Breast epithelium (tissue), 4 donors: ENCODE measurements around the gene UCK2. TPM values are rescaled to one million over a fixed set of nuclear protein-coding genes. Genes with fewer than 3 reads are reported as not detected.

Source experiments
- DNase-seq, 2 donors: peaks; one replicate each; pipeline ENCODE4 v3.0.0-alpha.2; 2019; ENCODE audit warnings: low spot score in 2 of 2
- H3K27ac ChIP-seq, 2 donors: fragments of 200-600 bp; sonication (generic) in 1 of 2; one replicate each; pipeline ENCODE4 v1.5.1; 2016 to 2019; ENCODE audit warnings: mild to moderate bottlenecking in 1 of 2
- H3K27me3 ChIP-seq, 2 donors: fragments of 200-600 bp; sonication (generic) in 1 of 2; one replicate each; pipeline versions ENCODE4 v1.5.1 to v1.6.0; 2017 to 2019; ENCODE audit warnings: control low read depth in 1 of 2, mild to moderate bottlenecking in 1 of 2
- H3K36me3 ChIP-seq: fragments of 200-600 bp; one replicate; pipeline ENCODE4 v1.5.1; 2019
- H3K4me1 ChIP-seq, 2 donors: fragments of 200-600 bp; sonication (generic); one replicate each; pipeline ENCODE4 v1.5.1; 2016 to 2019; ENCODE audit warnings: control low read depth in 1 of 2
- H3K4me3 ChIP-seq, 3 donors: fragments of 200-600 bp; sonication (generic); 1 replicate in 2 of 3; 2 replicates in 1 of 3; pipeline ENCODE4 v1.5.1; 2016 to 2019; ENCODE audit warnings: mild to moderate bottlenecking in 3 of 3, moderate library complexity in 2 of 3
- H3K9me3 ChIP-seq, 2 donors: fragments of 200-600 bp; sonication (generic) in 1 of 2; one replicate each; pipeline ENCODE4 v1.5.1; 2016 to 2019; ENCODE audit warnings: control low read depth in 1 of 2
- POLR2A ChIP-seq: fragments of 450-650 bp; IDR thresholded peaks from one replicate; pipeline ENCODE4 v1.6.1; 2016; ENCODE audit warnings: antibody characterized with exemption, mild to moderate bottlenecking, moderate library complexity
- POLR2AphosphoS5 ChIP-seq, 3 donors: sonication (generic); formaldehyde crosslinking; IDR thresholded peaks; one replicate each; pipeline ENCODE4 v1.6.1; 2017; ENCODE audit warnings: antibody characterized with exemption in 3 of 3
- intact Hi-C: fragments of 100-400 bp; cut with DNase I; formaldehyde crosslinking; loops from one replicate; pipeline ENCODE4 v1.15.1; 2023; ENCODE audit warnings: low total_unique reads
- total RNA-seq, 3 donors: library from RNA; depleted of rRNA; stranded (reverse); fragments of >200 nt; gene quantifications; one replicate each; pipeline ENCODE4 v1.1.0, GENCODE V29; 2016
- TF ChIP-seq, protein P1 (sequence below), 3 donors: fragments of 450-650 bp; IDR thresholded peaks; one replicate each; pipeline ENCODE4 v1.5.1; 2016 to 2017; ENCODE audit warnings: antibody characterized with exemption in 3 of 3, mild to moderate bottlenecking in 3 of 3, moderate library complexity in 3 of 3

Gene UCK2
- total RNA-seq, 3 donors from 2014 or later = 13.6 to 51.1 (median 45.9) TPM

- Histone ChIP-seq H3K9me3 (no peaks in the 10 kb centered on the region), H3K27ac (no peak overlapping the region), H3K27me3 (no peaks in the 10 kb centered on the region), H3K4me1 (no peaks in the 10 kb centered on the region), H3K36me3 (no peaks in the 10 kb centered on the region), H3K4me3 (no peak overlapping the region)
- intact Hi-C loops = no loop called here
- DNase-seq = no peak
- TF ChIP-seq POLR2A = no peak
- TF ChIP-seq POLR2AphosphoS5 (IDR thresholded peaks at IDR 0.05) = no peak
- TF ChIP-seq, protein P1, sequence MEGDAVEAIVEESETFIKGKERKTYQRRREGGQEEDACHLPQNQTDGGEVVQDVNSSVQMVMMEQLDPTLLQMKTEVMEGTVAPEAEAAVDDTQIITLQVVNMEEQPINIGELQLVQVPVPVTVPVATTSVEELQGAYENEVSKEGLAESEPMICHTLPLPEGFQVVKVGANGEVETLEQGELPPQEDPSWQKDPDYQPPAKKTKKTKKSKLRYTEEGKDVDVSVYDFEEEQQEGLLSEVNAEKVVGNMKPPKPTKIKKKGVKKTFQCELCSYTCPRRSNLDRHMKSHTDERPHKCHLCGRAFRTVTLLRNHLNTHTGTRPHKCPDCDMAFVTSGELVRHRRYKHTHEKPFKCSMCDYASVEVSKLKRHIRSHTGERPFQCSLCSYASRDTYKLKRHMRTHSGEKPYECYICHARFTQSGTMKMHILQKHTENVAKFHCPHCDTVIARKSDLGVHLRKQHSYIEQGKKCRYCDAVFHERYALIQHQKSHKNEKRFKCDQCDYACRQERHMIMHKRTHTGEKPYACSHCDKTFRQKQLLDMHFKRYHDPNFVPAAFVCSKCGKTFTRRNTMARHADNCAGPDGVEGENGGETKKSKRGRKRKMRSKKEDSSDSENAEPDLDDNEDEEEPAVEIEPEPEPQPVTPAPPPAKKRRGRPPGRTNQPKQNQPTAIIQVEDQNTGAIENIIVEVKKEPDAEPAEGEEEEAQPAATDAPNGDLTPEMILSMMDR (IDR thresholded peaks at IDR 0.05) = no peak
These were observed 10.5 kb upstream of the UCK2 start for GRCh38 chr1:165816826-165817497.

DNA sequence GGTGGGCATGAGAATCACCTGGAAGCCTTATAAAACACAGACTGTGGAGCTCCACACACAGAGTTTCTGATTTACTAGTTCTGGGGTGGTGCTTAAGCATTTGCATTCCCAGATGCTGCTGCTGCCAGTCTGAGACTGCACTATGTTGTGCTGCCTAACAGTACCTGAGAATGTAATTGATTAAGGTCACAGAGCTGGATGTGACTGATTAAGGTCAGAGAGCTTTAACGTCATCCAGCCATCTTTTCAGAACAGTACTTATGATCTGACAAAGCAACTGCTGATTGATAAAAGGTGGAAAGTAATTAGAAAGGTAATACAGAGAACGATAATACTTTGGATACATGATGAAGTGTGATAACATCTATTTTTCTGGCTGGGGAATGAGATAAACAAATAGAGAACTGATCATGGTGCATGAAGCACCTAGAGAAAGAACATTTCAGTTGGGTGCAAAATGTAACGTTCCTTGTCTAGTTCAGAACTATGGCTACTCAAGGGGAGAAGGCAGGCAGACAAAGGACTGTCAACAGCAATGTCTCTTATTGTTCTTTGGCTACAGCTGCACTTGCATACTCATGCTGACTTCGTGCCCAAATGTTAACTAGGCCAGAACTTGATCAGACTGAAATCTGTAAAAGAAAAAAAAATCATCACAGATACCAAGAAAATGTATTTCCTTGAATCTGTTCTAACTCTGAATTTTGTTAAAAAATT is 3.7 kb upstream of the UCK2 start:
- H3K4me1 ChIP-seq = no peaks in the 10 kb centered on the region
- H3K27me3 ChIP-seq = no peaks in the 10 kb centered on the region
- TF ChIP-seq POLR2AphosphoS5 (IDR thresholded peaks at IDR 0.05) (no peak), POLR2A (no peak)
- TF ChIP-seq, protein P1 (IDR thresholded peaks at IDR 0.05) = no peak
- no peaks in the 10 kb centered on the region for H3K36me3 ChIP-seq
- no peak overlapping the region for H3K4me3 ChIP-seq
- no peak for DNase-seq
- no peaks in the 10 kb centered on the region for H3K9me3 ChIP-seq
- intact Hi-C loops = loop anchor here (10.0 kb wide), 1 partner anchor 71 kb away; no protein-coding TSS in a partner anchor
- H3K27ac ChIP-seq = no peak overlapping the region

GRCh38 chr1:165824269-165824643 is 3.2 kb upstream of the UCK2 start:
- no peak for DNase-seq
- Histone ChIP-seq H3K27ac (no peak overlapping the region), H3K36me3 (no peaks in the 10 kb centered on the region), H3K4me1 (no peaks in the 10 kb centered on the region), H3K27me3 (no peaks in the 10 kb centered on the region), H3K9me3 (no peaks in the 10 kb centered on the region), H3K4me3 (no peak overlapping the region)
- no peak for TF ChIP-seq POLR2AphosphoS5 (IDR thresholded peaks at IDR 0.05)
- TF ChIP-seq, protein P1 (IDR thresholded peaks at IDR 0.05) = no peak
- TF ChIP-seq POLR2A = no peak
- intact Hi-C loops = loop anchor here (10.0 kb wide), 1 partner anchor 71 kb away; no protein-coding TSS in a partner anchor

GRCh38 chr1:165826565-165827267 is 698 bp upstream of the UCK2 start:
- Histone ChIP-seq H3K9me3 (no peaks in the 10 kb centered on the region), H3K27ac (peak overlapping the region; percentile 88 to 92), H3K36me3 (no peaks in the 10 kb centered on the region), H3K4me3 (peak overlapping the region; percentile 61 to 88 (median 88)), H3K27me3 (no peaks in the 10 kb centered on the region), H3K4me1 (no peaks in the 10 kb centered on the region)
- intact Hi-C loops = loop anchor here (10.0 kb wide), 1 partner anchor 68 kb away; no protein-coding TSS in a partner anchor
- no peak for TF ChIP-seq POLR2A
- no peak for TF ChIP-seq POLR2AphosphoS5 (IDR thresholded peaks at IDR 0.05)
- TF ChIP-seq, protein P1 (IDR thresholded peaks at IDR 0.05) = no peak
- DNase-seq = no peak
